Stimulated activated CD4-positive, alpha-beta T cell treated with anti-CD3 and anti-CD28 coated beads, Interleukin-2, amount 100 ng/mL, for 48 hours (primary cell): ENCODE data around the gene LRMDA.

Experiments used
- DNase-seq, 2 donors: peaks; one replicate each; pipeline ENCODE4 v3.0.0-alpha.2; 2020

LRMDA gene

GRCh38 chr10:76302481-76302880, 871.1 kb downstream of the LRMDA start:
- DNase-seq: no peak

GRCh38 chr10:76302961-76303630, 871.7 kb downstream of the LRMDA start:
- no peak for DNase-seq

GRCh38 chr10:76303682-76304316, 872.4 kb downstream of the LRMDA start:
- peak; percentile 1 to 5 for DNase-seq

- no peak for DNase-seq
These were observed 874.6 kb downstream of the LRMDA start for GRCh38 chr10:76305930-76306615.

GRCh38 chr10:76306856-76307255, 875.4 kb downstream of the LRMDA start:
- no peak for DNase-seq

- no peak for DNase-seq
These were observed 877.6 kb downstream of the LRMDA start for GRCh38 chr10:76309070-76309469.

- no peak for DNase-seq
These were observed 878.5 kb downstream of the LRMDA start for GRCh38 chr10:76309741-76310587.

GRCh38 chr10:76310588-76311080, 879.2 kb downstream of the LRMDA start:
- no peak for DNase-seq

GRCh38 chr10:76311752-76312636, 880.6 kb downstream of the LRMDA start:
- DNase-seq: no peak

- no peak for DNase-seq
These were observed 883.8 kb downstream of the LRMDA start for GRCh38 chr10:76315240-76315639.

- no peak for DNase-seq
These were observed 884.8 kb downstream of the LRMDA start for GRCh38 chr10:76316234-76316633.

- no peak for DNase-seq
These were observed 885.7 kb downstream of the LRMDA start for GRCh38 chr10:76317078-76317477.

GRCh38 chr10:76318211-76318610, 886.8 kb downstream of the LRMDA start:
- no peak for DNase-seq

- no peak for DNase-seq
These were observed 888.2 kb downstream of the LRMDA start for GRCh38 chr10:76319661-76320060.

GRCh38 chr10:76324283-76324682, 892.9 kb downstream of the LRMDA start:
- DNase-seq: no peak

GRCh38 chr10:76327441-76327840, 896.0 kb downstream of the LRMDA start:
- DNase-seq: no peak

- no peak for DNase-seq
These were observed 896.9 kb downstream of the LRMDA start for GRCh38 chr10:76328348-76328747.

GRCh38 chr10:76329891-76330575, 898.6 kb downstream of the LRMDA start:
- DNase-seq: no peak

- no peak for DNase-seq
These were observed 900.3 kb downstream of the LRMDA start for GRCh38 chr10:76331742-76332141.

GRCh38 chr10:76333326-76333725, 901.9 kb downstream of the LRMDA start:
- DNase-seq: no peak

- DNase-seq: no peak
These were observed 902.4 kb downstream of the LRMDA start for GRCh38 chr10:76333796-76334195.
